ENCODE results near the gene HOXA3. TPM values are rescaled to one million over a fixed set of nuclear protein-coding genes. Genes with fewer than 3 reads are reported as not detected.

Gene HOXA3
- polyA plus RNA-seq, 2 of the 4 experiments (the other 2 are of a cell fraction): 3.3 to 8.7 TPM

DNA sequence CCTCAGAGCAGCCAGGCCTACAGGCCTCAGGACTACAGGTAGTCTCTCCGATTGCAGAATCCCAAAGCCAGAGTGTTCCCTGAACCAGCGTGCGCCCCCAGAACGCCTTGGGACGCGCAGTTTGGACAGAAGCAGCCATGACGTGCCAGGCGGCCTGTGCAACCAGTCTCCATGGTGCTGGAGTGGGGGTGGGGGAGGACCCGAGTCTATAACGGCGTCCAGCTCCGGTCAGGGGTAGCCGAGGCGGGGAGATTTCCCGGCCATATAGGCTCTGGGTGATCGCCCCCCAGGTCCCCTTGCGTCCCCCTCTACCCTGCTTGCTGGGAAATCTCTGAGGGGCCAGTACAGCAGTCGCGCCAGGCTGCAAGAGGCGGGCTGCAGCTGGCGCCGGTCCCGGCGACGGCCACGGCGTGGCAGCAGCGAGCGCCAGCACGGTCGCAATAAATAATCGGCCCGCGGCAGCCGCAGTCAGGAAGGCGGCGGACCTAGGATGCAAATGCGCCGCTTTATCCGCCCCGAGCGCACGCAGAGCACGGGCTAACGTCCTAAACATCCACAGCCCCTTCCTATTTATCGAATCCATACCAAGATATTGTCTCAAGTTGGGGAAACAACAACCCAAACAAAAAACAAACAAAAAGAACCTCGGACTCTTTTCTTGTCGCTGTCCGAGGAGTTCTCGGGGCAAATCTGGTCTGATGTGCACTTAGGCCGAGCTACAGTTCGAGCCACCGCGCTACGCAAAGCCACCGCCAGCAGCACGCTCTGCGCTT is 1.6 kb downstream of the HOXA3 start:
- ATAC-seq (peak; percentile 92 to 93), FAIRE-seq (no peak), DNase-seq (ENCODE audit: low read depth in 1 of 2, low spot score in 1 of 2) (peak; percentile 81 to 91)
- WGBS (ENCODE audit: missing lambda C conversion rate): 20% methylated on average over 21 of the region's 58 CpGs
- Histone ChIP-seq H3K4me2 (peak overlapping the region; percentile 90), H3K4me1 (peaks cover 16% of the 10 kb centered on the region), H3K4me3 (peak overlapping the region; percentile 49), H3K27ac (peak overlapping the region; percentile 88 to 90), H3K9me3 (no peaks in the 10 kb centered on the region)
- ChIA-PET CTCF (interaction anchor here (0.5 to 11.1 kb wide), 36 partner anchors 8 to 1258 kb away, joined by 3 to 160 read pairs (median 5); partner anchors contain the start of genes HIBADH, HOXA5 and HOXA9), POLR2A (interaction anchor here (0.5 to 2.1 kb wide), 9 partner anchors 10 to 950 kb away, joined by 3 to 14 read pairs (median 4); partner anchors contain the start of gene HNRNPA2B1)
- TF ChIP-seq ZSCAN20 (CRISPR knock-in tag; IDR thresholded peaks at IDR 0.05) (no peak), HDAC2 (IDR thresholded peaks at IDR 0.05) (no peak), RAD21 (conservative IDR thresholded peaks at IDR 0.05 in 1 of 2, IDR thresholded peaks at IDR 0.05 in 1 of 2) (peak; percentile 31 to 55; a peak in 4 of 5 replicates), RNF2 (IDR thresholded peaks at IDR 0.05; ENCODE audit: borderline replicate concordance, low read depth) (no peak), HEYL (CRISPR knock-in tag; IDR thresholded peaks at IDR 0.05) (no peak), TFCP2L1 (CRISPR knock-in tag; IDR thresholded peaks at IDR 0.05) (no peak), JUN (IDR thresholded peaks at IDR 0.05) (peak; percentile 18 to 63; a peak in 3 of 5 replicates), KDM5A (IDR thresholded peaks at IDR 0.05) (no peak), ESRRA (IDR thresholded peaks at IDR 0.05; ENCODE audit: borderline replicate concordance, low read length) (no peak), ZFP36 (IDR thresholded peaks at IDR 0.05; ENCODE audit: borderline replicate concordance, partially characterized antibody) (no peak), HOXB13 (CRISPR knock-in tag; IDR thresholded peaks at IDR 0.05; ENCODE audit: low read depth) (0 out of 2 replicates have a peak, but pooled peaks have one; percentile 35), RCOR1 (IDR thresholded peaks at IDR 0.05; ENCODE audit: low read depth, low read length) (no peak), CBX2 (IDR thresholded peaks at IDR 0.05; ENCODE audit: borderline replicate concordance, low read depth) (no peak), HOXB5 (CRISPR knock-in tag; IDR thresholded peaks at IDR 0.05) (peak; percentile 92), SMC3 (IDR thresholded peaks at IDR 0.05) (peak; percentile 69), POLR2A (IDR thresholded peaks at IDR 0.05; ENCODE audit: low read length) (peak; percentile 56), ZNF302 (CRISPR knock-in tag; IDR thresholded peaks at IDR 0.05) (no peak), BHLHE40 (IDR thresholded peaks at IDR 0.05; ENCODE audit: low read depth, low read length) (no peak), HOXA7 (CRISPR knock-in tag; IDR thresholded peaks at IDR 0.05) (no peak), EHF (CRISPR knock-in tag; IDR thresholded peaks at IDR 0.05) (no peak), PHF8 (IDR thresholded peaks at IDR 0.05; ENCODE audit: borderline replicate concordance, low read depth) (peak; percentile 23; the same call in 1 of the 2 replicates), NFE2L2 (conservative IDR thresholded peaks at IDR 0.05; ENCODE audit: low read length) (no peak), EP300 (IDR thresholded peaks at IDR 0.05) (no peak), RARB (CRISPR knock-in tag; IDR thresholded peaks at IDR 0.05) (no peak), FOSL2 (IDR thresholded peaks at IDR 0.05) (no peak), FOSL2 (CRISPR knock-in tag; IDR thresholded peaks at IDR 0.05) (no peak), CBX8 (IDR thresholded peaks at IDR 0.05) (no peak), MAFK (IDR thresholded peaks at IDR 0.05; ENCODE audit: partially characterized antibody) (no peak)
- TF ChIP-seq, protein P1, sequence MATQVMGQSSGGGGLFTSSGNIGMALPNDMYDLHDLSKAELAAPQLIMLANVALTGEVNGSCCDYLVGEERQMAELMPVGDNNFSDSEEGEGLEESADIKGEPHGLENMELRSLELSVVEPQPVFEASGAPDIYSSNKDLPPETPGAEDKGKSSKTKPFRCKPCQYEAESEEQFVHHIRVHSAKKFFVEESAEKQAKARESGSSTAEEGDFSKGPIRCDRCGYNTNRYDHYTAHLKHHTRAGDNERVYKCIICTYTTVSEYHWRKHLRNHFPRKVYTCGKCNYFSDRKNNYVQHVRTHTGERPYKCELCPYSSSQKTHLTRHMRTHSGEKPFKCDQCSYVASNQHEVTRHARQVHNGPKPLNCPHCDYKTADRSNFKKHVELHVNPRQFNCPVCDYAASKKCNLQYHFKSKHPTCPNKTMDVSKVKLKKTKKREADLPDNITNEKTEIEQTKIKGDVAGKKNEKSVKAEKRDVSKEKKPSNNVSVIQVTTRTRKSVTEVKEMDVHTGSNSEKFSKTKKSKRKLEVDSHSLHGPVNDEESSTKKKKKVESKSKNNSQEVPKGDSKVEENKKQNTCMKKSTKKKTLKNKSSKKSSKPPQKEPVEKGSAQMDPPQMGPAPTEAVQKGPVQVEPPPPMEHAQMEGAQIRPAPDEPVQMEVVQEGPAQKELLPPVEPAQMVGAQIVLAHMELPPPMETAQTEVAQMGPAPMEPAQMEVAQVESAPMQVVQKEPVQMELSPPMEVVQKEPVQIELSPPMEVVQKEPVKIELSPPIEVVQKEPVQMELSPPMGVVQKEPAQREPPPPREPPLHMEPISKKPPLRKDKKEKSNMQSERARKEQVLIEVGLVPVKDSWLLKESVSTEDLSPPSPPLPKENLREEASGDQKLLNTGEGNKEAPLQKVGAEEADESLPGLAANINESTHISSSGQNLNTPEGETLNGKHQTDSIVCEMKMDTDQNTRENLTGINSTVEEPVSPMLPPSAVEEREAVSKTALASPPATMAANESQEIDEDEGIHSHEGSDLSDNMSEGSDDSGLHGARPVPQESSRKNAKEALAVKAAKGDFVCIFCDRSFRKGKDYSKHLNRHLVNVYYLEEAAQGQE (IDR thresholded peaks at IDR 0.05): peak; percentile 83
- TF ChIP-seq, protein P2, sequence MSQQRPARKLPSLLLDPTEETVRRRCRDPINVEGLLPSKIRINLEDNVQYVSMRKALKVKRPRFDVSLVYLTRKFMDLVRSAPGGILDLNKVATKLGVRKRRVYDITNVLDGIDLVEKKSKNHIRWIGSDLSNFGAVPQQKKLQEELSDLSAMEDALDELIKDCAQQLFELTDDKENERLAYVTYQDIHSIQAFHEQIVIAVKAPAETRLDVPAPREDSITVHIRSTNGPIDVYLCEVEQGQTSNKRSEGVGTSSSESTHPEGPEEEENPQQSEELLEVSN (IDR thresholded peaks at IDR 0.05; ENCODE audit: borderline replicate concordance, low read depth): no peak
- TF ChIP-seq, protein P3, sequence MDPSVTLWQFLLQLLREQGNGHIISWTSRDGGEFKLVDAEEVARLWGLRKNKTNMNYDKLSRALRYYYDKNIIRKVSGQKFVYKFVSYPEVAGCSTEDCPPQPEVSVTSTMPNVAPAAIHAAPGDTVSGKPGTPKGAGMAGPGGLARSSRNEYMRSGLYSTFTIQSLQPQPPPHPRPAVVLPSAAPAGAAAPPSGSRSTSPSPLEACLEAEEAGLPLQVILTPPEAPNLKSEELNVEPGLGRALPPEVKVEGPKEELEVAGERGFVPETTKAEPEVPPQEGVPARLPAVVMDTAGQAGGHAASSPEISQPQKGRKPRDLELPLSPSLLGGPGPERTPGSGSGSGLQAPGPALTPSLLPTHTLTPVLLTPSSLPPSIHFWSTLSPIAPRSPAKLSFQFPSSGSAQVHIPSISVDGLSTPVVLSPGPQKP (IDR thresholded peaks at IDR 0.05; ENCODE audit: low read depth, low read length): no peak
- TF ChIP-seq, protein P4, sequence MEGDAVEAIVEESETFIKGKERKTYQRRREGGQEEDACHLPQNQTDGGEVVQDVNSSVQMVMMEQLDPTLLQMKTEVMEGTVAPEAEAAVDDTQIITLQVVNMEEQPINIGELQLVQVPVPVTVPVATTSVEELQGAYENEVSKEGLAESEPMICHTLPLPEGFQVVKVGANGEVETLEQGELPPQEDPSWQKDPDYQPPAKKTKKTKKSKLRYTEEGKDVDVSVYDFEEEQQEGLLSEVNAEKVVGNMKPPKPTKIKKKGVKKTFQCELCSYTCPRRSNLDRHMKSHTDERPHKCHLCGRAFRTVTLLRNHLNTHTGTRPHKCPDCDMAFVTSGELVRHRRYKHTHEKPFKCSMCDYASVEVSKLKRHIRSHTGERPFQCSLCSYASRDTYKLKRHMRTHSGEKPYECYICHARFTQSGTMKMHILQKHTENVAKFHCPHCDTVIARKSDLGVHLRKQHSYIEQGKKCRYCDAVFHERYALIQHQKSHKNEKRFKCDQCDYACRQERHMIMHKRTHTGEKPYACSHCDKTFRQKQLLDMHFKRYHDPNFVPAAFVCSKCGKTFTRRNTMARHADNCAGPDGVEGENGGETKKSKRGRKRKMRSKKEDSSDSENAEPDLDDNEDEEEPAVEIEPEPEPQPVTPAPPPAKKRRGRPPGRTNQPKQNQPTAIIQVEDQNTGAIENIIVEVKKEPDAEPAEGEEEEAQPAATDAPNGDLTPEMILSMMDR (IDR thresholded peaks at IDR 0.05): peak; percentile 78
- TF ChIP-seq, protein P5, sequence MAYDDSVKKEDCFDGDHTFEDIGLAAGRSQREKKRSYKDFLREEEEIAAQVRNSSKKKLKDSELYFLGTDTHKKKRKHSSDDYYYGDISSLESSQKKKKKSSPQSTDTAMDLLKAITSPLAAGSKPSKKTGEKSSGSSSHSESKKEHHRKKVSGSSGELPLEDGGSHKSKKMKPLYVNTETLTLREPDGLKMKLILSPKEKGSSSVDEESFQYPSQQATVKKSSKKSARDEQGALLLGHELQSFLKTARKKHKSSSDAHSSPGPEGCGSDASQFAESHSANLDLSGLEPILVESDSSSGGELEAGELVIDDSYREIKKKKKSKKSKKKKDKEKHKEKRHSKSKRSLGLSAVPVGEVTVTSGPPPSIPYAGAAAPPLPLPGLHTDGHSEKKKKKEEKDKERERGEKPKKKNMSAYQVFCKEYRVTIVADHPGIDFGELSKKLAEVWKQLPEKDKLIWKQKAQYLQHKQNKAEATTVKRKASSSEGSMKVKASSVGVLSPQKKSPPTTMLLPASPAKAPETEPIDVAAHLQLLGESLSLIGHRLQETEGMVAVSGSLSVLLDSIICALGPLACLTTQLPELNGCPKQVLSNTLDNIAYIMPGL (CRISPR knock-in tag; IDR thresholded peaks at IDR 0.05; ENCODE audit: borderline replicate concordance): no peak
